ENCODE results near the gene TMEM150B.
A peak's percentile ranks its signal among the peaks of the same experiment; 100 is the strongest.

The TMEM150B gene

DNA sequence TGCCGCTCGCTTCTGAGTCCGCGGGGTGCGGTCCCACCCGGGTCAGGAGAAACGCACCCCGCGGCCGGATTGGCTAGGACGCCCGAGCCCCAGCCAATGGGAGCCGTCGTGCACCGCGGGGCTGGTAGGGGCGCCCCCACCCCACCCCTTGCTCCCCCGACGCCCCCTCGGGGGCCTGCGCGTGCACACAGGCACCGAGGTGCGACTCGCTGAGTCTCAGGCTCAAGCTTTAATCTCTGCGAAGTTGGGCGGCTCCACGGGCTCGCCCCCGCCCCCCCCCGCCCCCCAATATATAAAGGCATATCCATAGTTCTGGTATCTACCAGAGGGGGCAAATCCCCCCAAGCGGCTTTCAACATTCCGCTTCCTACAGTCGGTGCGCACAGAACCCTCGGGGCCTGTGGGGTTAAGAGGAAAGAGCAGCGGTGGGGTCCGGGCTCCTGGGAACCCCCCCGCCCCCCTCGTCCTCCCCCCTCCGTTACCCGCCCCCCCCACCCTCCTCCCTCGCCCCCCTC is 29.6 kb upstream of the TMEM150B start, which contains the start of gene COX6B2:
TSS of gene COX6B2 (minus strand) at position 22 of the 515 bp plus-strand sequence. CDS start 198 bp downstream, outside the sequence.
- DNase-seq (ENCODE audit: low read depth), result no peak

DNA sequence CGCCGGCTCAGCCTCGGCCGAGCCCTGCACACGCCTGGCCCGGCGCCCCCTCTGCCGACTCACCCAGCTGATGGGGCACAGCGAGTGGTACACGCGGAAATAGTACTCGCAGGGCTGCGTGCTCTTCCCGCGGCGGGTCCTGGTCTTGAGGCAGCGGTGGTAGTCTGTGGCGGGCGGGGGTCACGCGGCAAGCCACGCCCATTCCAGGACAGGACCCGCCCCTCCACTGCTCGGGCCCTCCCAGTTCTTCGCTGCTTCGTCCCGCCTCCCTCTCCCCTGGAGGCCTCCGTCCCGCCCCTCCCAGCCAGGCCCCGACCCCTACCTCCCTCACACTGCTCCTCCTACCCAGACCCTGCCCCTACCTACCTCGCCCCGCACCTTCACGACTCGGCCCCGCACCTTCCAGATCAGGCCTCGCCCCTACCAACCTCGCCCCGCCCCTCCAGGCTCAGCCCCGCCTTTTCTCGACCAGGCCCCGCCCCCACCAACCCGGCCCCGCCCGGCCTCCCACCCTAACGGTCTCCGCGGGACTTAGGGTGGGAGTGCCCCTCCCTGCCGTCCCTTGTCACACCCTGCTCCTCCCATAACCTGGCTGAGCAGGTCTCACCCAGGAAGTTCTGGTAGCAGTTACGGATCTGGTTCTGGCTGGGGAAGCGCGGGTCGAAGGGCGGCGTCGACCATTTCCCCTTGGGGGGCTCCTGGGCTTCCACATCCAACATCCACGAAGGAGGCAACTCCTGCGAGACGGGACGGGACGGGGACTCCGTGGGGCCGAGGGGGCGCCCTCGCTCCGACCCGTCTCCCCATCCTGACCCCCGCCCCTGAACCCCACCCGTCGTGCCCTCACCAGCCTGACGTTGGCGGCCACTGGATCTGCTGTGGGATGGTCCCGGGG is 28.9 kb upstream of the TMEM150B start:
- peak; percentile 38 for DNase-seq (ENCODE audit: low read depth)

DNA sequence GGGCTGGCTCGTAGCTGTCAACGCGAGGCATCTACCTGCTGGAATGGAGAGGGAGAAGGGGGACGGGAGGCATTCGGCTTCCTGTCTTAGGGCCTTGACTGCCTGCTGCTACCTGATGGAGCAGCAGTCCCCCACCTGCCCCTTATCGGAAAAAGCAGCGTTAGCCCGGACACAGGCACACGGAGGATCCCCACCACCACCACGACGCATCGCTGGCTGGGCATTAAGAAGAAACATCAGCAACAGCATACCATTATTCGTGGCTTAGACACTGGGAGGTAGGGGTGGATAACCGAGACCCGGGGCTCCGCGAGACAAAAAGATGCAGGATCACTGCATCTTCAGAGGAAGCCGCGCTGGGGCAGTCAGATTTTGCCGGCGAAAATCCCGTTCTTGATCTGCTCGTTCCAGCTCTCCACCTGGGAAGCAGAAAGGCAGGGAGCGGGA is 28.2 kb upstream of the TMEM150B start:
- no peak for DNase-seq (ENCODE audit: low read depth)

DNA sequence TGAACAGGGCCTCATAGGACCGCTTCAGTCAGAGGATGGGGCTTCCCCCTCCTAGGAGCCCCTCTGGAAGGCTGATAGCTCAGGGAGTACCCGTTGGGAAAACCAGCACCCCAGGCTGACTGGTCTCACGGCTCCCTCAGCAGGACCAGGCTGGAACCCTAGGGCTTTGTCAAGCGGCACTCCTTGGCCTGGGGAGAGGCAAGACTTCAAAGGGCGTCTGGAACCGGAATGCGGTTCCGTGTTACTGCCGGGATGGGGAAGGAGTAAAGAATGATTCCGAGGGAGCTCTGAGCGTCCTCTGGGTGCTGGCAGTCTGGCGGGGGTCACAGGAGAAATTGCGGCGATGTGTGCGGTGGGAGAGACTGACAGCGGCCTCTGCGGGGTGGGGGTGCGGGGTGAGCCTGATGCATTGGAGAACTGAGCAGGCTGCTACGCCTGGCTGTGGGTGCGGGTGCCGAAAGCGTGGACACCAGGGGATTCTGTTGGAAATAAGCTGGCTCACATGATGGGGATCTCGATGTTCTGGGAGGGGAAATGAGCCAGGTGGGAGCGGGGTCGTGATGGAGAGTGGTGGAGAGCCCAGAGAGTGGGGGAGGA is 27.5 kb upstream of the TMEM150B start:
- DNase-seq (ENCODE audit: low read depth), result no peak

DNA sequence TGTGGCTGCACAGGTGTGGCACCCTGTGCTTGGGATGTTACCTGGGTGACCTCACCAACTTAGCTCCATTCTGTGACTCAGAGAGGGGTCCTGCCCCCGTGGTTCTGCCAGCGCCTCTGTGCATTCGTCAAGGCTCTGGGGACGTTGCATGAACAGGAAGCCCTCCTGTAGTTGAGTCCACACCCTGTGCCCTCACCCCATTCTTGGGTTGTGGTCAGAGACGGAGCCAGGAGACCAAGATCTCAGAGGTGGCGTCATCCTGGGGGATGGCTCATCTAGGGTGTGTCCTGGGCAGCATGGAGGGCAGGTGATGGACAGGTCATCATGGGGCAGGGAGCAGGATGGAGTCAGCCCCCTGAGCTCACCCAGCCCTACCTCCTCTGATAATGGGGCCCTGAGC is 26.9 kb upstream of the TMEM150B start:
- DNase-seq (ENCODE audit: low read depth), result no peak

DNA sequence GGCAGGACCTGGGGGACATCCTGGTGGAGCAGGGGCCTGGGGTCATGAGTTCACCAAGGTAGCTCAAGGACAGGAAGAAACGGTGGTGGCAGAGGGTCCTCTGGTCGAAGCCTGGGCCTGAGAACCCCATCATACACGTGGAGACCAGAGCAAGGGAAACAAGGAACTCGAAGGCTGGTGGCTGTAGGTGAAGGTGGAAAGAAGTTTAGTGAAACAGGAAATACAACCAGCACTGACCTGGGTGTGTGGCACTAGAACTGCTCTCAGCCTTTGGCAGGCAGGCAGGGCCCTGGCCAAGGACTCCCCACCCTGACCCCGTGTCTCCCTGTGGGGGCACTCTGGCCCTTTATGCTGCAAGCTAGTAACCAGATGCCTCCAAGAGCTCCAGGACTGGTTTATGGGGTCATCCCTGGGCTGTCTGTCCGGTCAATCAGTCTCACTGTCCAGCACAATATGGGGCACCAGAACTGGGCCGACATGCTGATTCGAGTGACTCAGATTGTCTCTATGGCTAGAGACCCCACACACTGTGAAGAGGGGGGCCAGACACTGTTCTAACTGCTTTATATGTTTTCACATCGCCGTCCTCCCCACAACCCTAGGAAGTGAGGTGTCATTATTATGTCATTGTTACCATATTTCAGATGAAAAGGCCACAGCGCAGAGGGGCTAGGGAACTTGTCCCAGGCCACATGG is 25.6 kb upstream of the TMEM150B start:
- DNase-seq (ENCODE audit: low read depth), result no peak

DNA sequence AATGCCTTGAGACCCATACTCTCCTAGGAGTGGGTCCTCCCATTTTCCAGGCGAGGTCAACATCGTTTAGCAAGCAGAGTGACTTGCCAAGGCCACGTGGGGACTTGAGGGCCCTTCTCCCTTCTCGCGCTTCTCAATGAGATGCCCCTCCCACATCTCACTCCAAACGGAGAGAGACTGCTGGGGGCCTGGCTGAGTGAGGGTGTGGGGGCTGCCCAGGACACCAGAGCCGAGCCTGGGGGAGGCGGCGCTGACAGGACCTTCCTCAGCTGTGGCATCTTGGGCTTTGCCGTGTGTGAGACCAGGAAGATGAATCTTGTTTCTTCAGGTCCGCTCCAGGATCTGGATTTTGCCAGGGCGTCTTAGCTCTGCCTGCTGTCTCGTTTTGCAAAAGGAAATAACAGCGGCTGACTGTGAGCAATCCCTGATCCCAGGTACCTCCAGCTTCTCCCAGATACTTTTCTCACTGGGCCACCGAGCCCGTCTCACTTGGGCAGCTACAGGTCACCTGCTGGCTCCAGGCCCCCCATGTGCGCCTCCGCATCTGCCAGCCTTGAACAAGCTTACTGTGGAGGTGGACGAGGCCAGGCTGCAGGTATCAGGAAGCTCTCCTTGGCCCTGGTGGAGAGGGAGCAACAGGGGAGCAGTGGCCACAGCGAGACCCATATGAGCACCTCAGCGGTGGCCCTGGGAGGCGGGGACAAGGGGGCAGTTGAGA is 23.3 kb upstream of the TMEM150B start:
- DNase-seq (ENCODE audit: low read depth), result no peak

DNA sequence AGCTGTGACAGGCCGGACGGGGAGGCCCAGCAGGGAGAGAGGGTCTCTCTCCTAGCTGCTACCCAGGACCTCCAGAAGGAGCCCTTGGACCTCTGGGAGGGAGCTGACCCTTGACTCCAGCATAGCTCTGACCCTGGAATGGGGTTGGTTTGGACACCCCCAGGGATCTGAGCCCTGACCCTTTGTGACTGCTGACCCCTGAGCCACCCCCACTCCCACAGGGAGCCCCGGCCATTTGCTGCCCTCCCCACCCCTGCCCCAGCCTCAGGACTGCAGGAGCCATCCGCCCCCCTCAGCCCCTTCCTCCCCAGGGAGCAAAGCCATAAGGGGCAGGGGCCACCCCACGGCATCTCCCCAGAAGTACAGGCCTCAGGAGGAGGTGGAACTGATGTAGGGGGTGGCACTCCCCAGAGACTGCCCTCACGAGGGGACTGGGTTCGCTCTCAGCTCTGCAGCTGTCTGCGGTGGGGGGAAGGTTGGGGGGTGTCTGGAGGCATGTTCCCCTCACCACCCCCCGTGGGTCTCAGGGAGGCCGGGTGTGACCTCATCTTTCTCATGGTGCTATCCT is 22.4 kb upstream of the TMEM150B start:
- no peak for DNase-seq (ENCODE audit: low read depth)

DNA sequence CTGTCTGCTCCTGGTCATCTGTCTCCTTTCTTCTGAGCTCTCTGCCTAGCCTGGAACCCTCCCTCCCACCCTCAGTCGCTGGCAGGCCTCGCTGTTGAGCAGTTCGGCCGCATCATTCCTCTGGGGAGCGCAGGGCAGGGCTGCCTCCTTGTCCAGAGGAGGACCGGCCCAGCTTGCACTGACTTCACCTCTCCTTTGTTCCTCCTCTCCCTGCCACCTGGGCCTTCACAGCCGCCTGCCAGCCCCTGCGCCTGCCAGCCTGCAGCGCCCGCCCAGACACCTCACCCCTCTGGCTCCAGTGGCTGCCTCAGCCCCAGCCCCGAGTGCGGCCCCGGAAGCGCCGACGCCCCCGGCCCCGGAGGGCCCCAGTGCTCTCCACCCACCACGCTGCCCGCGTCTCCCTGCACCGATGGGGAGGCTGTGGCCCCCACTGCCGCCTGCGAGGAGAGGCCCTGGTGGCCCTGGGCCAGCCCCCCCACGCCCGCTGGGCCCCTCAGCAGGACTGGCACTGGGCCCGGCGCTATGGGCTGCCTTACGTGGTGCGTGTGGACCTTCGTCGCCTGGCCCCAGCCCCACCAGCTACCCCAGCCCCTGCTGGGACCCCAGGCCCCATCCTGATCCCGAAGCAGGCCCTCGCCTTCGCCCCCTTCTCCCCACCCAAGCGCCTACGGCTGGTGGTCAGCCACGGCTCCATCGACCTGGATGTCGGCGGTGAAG is 21.7 kb upstream of the TMEM150B start:
- DNase-seq (ENCODE audit: low read depth), result no peak

DNA sequence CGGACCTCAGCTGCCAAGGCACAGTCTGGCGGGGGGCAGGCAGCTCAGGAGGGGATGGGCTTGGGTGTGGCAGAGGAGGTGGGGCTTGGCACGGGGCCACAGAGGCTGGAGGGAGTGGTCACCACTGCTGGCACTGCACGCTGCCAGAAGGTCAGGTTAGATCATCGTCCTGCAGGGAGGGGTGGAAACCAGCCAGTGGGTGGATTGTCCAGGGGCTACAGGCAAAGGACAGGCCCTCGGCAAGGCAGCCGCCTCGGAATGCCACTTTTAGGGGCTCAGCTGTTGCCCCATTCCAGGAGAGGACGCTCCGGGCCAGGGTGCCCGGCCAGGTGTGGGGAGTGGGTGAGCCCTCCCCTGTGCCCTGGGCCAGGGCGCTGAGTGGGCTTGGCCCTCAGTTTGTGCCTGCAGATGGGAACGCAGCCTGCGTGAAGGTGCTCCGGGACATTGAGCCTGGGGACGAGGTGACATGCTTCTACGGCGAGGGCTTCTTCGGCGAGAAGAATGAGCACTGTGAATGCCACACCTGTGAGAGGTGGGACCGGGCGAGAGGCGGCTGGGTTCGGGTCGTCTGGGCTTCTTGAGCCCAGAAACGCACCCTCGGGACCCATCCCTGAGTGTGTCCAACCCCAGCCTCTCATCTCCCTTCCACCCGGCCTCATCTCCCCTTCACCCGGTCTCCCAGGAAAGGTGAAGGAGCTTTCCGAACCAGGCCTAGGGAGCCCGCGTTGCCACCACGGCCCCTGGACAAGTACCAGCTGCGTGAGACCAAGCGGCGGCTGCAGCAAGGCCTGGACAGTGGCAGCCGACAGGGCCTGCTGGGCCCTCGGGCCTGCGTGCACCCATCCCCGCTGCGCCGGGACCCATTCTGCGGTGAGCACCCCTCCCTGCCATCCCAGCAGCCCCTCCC is 20.9 kb upstream of the TMEM150B start:
- no peak for DNase-seq (ENCODE audit: low read depth)

DNA sequence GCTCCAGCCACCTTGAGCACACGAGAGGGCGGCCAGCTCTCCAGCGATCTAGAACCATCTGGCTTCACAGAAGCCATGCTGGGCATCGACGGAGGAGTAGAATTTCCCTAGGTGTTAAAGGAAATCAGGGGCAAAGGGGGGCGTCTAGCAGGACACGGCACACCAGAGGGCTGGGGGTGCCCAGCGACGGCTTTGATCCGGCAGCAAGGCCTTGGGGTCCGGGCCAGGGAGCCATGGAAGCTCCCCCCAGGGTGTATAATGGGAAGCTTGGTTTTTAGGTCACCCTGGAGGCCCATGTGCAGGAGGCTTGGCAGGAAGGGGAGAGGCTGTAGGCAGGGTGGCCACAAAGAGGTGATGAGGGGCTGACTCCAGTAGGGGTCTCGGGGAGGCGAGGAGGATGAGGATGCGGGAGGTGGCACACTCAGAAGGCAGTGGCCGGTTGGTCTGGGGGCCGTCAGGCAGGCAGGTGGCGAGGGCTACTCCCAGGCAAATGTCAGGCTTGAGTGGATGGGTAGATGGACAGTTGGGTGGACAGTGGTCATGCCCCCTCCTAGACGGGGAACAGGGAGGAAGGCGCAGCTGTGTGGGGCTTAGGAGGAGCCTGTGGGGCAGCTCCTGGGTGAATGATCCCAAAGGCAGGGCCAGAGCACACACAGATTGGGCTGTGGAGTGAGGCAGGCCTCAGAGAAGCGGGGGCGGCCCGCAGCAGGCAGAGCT is 20.1 kb upstream of the TMEM150B start:
- no peak for DNase-seq (ENCODE audit: low read depth)

DNA sequence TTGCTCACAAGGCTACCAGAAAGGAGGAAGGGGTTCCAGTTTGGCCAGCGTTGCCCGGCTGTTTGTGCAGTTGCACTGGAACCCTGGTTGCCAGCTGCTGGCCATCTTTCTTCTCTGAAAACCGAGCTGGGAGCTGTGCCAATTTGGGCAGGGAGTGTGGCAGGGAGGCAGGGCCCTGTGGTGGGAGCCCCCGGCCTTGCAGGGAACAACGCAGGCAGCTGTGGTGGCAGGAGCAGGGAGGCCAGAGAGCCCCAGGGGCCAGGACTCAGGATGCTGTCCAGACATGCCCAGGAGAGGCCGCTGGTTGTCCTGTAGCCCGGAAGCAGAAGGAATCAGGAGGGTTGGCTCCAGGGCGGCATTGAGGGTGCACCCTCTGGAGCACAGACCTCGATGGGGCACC is 19.3 kb upstream of the TMEM150B start:
- DNase-seq (ENCODE audit: low read depth), result no peak

DNA sequence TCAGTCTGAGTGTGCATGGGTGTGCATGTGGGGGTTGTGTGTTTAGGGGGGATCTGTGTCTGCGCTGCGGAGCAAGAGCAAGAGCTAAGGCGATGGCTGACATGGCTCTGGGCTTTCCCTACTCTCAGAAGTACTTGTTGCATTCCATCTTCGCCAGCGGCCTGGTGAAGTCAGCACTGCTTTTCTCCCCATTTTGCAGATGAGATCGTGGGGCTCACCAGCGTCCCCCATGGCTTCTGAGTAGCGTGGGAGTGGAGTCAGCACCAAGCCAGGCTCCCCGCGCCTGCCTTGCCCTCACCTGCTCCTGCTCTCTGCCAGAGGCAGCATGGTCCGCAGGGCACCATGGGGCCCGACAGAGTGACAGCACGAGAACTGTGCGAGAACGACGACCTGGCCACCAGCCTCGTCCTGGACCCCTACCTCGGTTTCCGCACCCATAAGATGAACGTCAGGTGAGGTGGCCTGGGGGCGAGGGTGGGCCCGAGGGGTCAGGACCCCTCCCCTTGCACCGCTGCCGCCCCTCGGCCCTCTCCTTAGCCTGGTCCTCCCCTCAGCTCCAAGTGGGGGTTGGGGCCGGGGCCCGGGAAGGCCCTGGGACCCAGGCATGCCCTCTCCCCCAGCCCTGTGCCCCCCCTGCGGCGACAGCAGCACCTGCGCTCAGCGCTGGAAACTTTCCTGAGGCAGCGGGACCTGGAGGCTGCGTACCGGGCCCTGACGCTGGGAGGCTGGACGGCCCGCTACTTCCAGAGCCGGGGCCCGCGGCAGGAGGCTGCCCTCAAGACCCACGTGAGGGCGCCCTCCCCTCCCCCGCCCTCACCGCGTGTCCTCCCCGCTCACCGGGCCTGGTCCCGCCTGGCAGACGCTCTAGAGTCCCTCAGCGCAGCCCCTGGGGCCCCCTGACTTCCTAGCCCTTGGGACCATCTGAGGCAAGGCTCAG is 16.7 kb upstream of the TMEM150B start:
- DNase-seq (ENCODE audit: low read depth), result no peak

DNA sequence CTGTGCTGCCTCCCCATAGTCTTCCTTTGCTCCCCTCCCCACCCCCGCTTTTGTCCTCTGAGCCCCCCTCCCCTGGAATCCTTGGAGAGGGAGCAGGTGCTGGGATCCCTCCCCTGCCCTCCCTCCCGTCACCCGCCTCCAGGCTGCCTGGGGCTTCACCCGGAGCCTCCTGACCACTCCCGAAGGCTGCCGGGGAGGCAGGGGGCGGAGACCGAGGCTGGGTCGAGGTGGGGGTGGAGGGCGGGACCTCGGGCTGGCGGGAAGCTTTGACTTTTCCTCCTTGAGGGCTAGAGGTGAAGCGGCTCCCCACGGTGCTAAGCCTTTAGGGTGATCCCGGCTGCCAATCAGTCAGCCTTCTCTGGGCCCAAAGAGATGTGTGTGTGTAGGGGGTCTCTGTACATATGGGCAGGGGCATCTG is 16.0 kb upstream of the TMEM150B start:
- peak; percentile 43 for DNase-seq (ENCODE audit: low read depth)

DNA sequence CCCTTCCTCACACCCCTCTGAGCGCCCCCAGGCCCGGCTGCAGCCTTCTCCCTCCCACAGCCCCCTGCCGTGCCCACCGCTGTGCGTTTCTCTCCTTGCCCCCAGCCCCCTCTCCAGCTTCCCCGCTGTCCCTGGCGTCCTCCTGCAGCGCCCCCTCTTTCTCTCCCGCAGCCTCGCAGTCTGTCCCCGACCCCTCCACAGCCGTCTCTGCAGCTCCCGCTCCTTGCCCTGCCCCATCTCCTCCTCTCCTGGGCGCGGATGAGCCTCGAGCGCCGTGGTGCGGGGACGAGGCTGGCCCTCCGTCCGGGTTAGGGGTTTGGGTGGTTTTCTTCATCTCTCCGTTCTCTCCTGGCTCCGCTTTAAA is 15.6 kb upstream of the TMEM150B start:
- no peak for DNase-seq (ENCODE audit: low read depth)

DNA sequence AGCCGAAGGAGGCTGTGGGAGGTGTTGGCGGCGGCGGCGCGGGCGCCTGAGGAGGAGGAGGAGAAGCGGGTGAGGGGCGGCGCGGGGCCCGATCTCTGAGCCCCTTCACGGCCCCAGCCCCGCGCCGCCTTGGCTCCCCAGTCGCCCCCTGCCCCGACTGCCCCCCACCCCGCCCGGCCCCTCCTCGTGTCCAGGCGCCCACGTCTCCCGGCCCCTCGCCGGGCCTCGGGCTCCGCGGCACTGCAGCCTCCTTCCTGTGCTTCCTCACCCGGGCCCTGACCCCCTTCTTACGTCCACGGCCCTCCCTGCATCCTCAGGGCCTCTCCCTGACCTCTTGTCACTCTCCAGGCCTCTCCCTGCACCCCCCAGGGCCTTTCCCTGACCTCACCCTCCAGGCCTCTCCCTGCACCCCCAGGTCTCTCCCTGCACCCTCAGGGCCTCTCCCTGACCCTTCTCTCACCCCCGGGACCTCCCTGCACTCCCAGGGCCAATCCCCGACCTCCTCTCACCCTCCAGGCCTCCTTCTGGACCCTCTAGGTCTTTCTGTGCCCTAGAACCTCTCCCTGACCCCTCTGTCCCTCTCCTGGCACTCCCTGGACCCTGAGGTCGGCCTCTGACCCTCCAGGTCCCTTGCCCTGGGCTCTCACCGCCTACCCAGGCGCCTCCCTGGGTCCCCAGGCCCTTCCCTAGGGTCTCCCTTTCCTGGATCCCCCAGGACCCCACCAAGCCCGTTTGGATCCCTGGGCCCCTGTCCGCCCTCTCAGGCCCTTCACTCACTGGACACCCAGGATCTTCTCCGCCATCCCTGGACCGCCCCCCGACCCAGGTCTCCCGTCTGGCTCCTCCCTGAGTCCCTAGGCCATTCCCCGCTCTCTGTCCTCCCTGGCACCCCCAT is 15.0 kb upstream of the TMEM150B start:
- DNase-seq (ENCODE audit: low read depth), result no peak

All from fibroblast of gingiva (primary cell).